H9 (cell line): ENCODE data around the gene G6PC2. TPM values are rescaled to one million over a fixed set of nuclear protein-coding genes. Genes with fewer than 3 reads are reported as not detected.

Source experiments
- DNase-seq: peaks from one replicate; pipeline ENCODE4 v3.0.0-alpha.2; 2017
- H2AFZ ChIP-seq: one replicate; pipeline ENCODE4 v1.6.1; 2013; ENCODE audit warnings: mild to moderate bottlenecking, low read length, control low read depth, moderate library complexity
- H2AK5ac ChIP-seq: 2 replicates; pipeline ENCODE4 v1.6.1; 2013; ENCODE audit warnings: low read length, control low read depth, mixed read lengths; ENCODE audit not compliant: insufficient read length
- H2BK120ac ChIP-seq: one replicate; pipeline ENCODE4 v1.6.1; 2013; ENCODE audit warnings: low read depth, mild to moderate bottlenecking, low read length, control low read depth, inconsistent platforms; ENCODE audit not compliant: poor library complexity, severe bottlenecking
- H2BK12ac ChIP-seq: 2 replicates; pipeline ENCODE4 v1.6.1; 2013; ENCODE audit warnings: low read length, control low read depth, mixed read lengths, low read depth; ENCODE audit not compliant: insufficient read length
- H2BK15ac ChIP-seq: 2 replicates; pipeline ENCODE4 v1.6.1; 2013; ENCODE audit warnings: low read depth, low read length, control low read depth
- H2BK20ac ChIP-seq: one replicate; pipeline ENCODE4 v1.6.1; 2013; ENCODE audit warnings: low read depth, mild to moderate bottlenecking, low read length, control low read depth, inconsistent platforms; ENCODE audit not compliant: poor library complexity, severe bottlenecking
- H2BK5ac ChIP-seq: 2 replicates; pipeline ENCODE4 v1.6.1; 2013; ENCODE audit warnings: low read length, control low read depth, mixed read lengths; ENCODE audit not compliant: insufficient read length
- H3K14ac ChIP-seq: 2 replicates; pipeline ENCODE4 v1.6.1; 2013; ENCODE audit warnings: low read length, control low read depth; ENCODE audit not compliant: insufficient read depth
- H3K18ac ChIP-seq: 2 replicates; pipeline ENCODE4 v1.6.1; 2013; ENCODE audit warnings: low read depth, mild to moderate bottlenecking, mixed read lengths, low read length, control low read depth; ENCODE audit not compliant: insufficient read length
- H3K23ac ChIP-seq: 2 replicates; pipeline ENCODE4 v1.6.1; 2013; ENCODE audit warnings: low read length, control low read depth, mixed read lengths, low read depth; ENCODE audit not compliant: insufficient read length
- H3K23me2 ChIP-seq: 2 replicates; pipeline ENCODE4 v1.6.1; 2013; ENCODE audit warnings: low read depth, mild to moderate bottlenecking, mixed read lengths, low read length, control low read depth; ENCODE audit not compliant: insufficient read length, poor library complexity, severe bottlenecking
- H3K27ac ChIP-seq: 2 replicates; pipeline ENCODE4 v1.5.1; 2013; ENCODE audit warnings: low read length, control low read depth, mixed read lengths, low read depth; ENCODE audit not compliant: insufficient read length
- H3K27me3 ChIP-seq: 2 replicates; pipeline ENCODE4 v1.6.1; 2013; ENCODE audit warnings: low read length, control low read depth, inconsistent platforms; ENCODE audit not compliant: insufficient read depth
- H3K4ac ChIP-seq: 2 replicates; pipeline ENCODE4 v1.6.1; 2013; ENCODE audit warnings: low read depth, mild to moderate bottlenecking, control low read depth, inconsistent platforms, low read length, moderate library complexity
- H3K4me1 ChIP-seq: 2 replicates; pipeline ENCODE4 v1.6.1; 2013; ENCODE audit warnings: low read length, control low read depth, inconsistent platforms; ENCODE audit not compliant: insufficient read depth
- H3K4me2 ChIP-seq: 2 replicates; pipeline ENCODE4 v1.6.1; 2013; ENCODE audit warnings: low read length, control low read depth, mixed read lengths; ENCODE audit not compliant: insufficient read length, insufficient read depth
- H3K56ac ChIP-seq: 2 replicates; pipeline ENCODE4 v1.6.1; 2013; ENCODE audit warnings: low read depth, mild to moderate bottlenecking, mixed read lengths, low read length, control low read depth; ENCODE audit not compliant: insufficient read length
- H3K79me1 ChIP-seq: 2 replicates; pipeline ENCODE4 v1.6.1; 2013; ENCODE audit warnings: low read depth, mild to moderate bottlenecking, moderate library complexity, low read length, control low read depth, inconsistent platforms; ENCODE audit not compliant: insufficient read depth, poor library complexity, severe bottlenecking
- H3K79me2 ChIP-seq: 2 replicates; pipeline ENCODE4 v1.6.1; 2013; ENCODE audit warnings: low read length, control low read depth, inconsistent platforms; ENCODE audit not compliant: insufficient read depth
- H3K9ac ChIP-seq: 2 replicates; pipeline ENCODE4 v1.6.1; 2013; ENCODE audit warnings: low read length, control low read depth, mixed read lengths; ENCODE audit not compliant: insufficient read length; ENCODE audit errors: extremely low read depth
- H3K9me3 ChIP-seq: one replicate; pipeline ENCODE4 v1.6.1; 2013; ENCODE audit warnings: low read depth, low read length, inconsistent platforms; ENCODE audit not compliant: control insufficient read depth
- H3T11ph ChIP-seq: one replicate; pipeline ENCODE4 v1.6.1; 2013; ENCODE audit warnings: mild to moderate bottlenecking, low read length, control low read depth, inconsistent platforms
- H4K20me1 ChIP-seq: one replicate; pipeline ENCODE4 v1.6.1; 2013; ENCODE audit not compliant: control insufficient read depth, insufficient read length, insufficient read depth
- H4K5ac ChIP-seq: 2 replicates; pipeline ENCODE4 v1.6.1; 2013; ENCODE audit warnings: low read depth, mild to moderate bottlenecking, mixed read lengths, low read length, control low read depth; ENCODE audit not compliant: insufficient read length
- H4K8ac ChIP-seq: replicated peaks from 2 replicates; pipeline ENCODE4 v1.6.1; 2013; ENCODE audit warnings: low read length, control low read depth, mixed read lengths, low read depth; ENCODE audit not compliant: insufficient read length
- H4K91ac ChIP-seq: 2 replicates; pipeline ENCODE4 v1.6.1; 2013; ENCODE audit warnings: low read depth, mild to moderate bottlenecking, moderate library complexity, mixed read lengths, low read length, control low read depth; ENCODE audit not compliant: insufficient read length
- H3K27ac Mint-ChIP-seq, 3 experiments: 2 replicates in 2 of 3; 3 replicates in 1 of 3; pipeline ENCODE4 v1.8.0; 2020 to 2021; ENCODE audit warnings: mixed read lengths in 3 of 3, mild to moderate bottlenecking in 1 of 3, moderate library complexity in 1 of 3
- H3K27me3 Mint-ChIP-seq: 2 replicates; pipeline ENCODE4 v1.8.0; 2021; ENCODE audit warnings: low read depth, mild to moderate bottlenecking, moderate library complexity, mixed read lengths
- H3K36me3 Mint-ChIP-seq, 3 experiments: 2 replicates in 2 of 3; 3 replicates in 1 of 3; pipeline ENCODE4 v1.8.0; 2020 to 2021; ENCODE audit warnings: low read depth in 3 of 3, mixed read lengths in 3 of 3; ENCODE audit not compliant: insufficient read depth in 1 of 3
- H3K4me1 Mint-ChIP-seq, 2 experiments: 2 replicates each; pipeline ENCODE4 v1.8.0; 2020; ENCODE audit warnings: mixed read lengths in 2 of 2
- H3K4me3 Mint-ChIP-seq, 2 experiments: 2 replicates in 1 of 2; 3 replicates in 1 of 2; pipeline ENCODE4 v1.8.0; 2020 to 2021; ENCODE audit warnings: mild to moderate bottlenecking in 2 of 2, mixed read lengths in 2 of 2, moderate library complexity in 1 of 2
- H3K9me3 Mint-ChIP-seq, 2 experiments: 2 replicates in 1 of 2; 3 replicates in 1 of 2; pipeline ENCODE4 v1.8.0; 2020; ENCODE audit warnings: mild to moderate bottlenecking in 2 of 2, mixed read lengths in 2 of 2, moderate library complexity in 1 of 2
- WGBS: extraction: QIAGEN DNeasy Blood & Tissue Kit; methylation state at CpG from one replicate; pipeline ENCODE4 v1.1.7; 2013; ENCODE audit warnings: missing lambda C conversion rate, low lambda C conversion rate, mixed read lengths; ENCODE audit not compliant: insufficient read length; ENCODE audit errors: extremely low coverage; 5-methylcytosine and 5-hydroxymethylcytosine counted together
- total RNA-seq: library from RNA; stranded (reverse); gene quantifications from 2 replicates; pipeline ENCODE4 v1.2.1, GENCODE V29; 2021
- TF ChIP-seq, protein P1 (sequence below): fragments of 200-600 bp; sonication (generic); conservative IDR thresholded peaks from 3 replicates; pipeline ENCODE4 v1.8.0; 2021; ENCODE audit warnings: antibody characterized with exemption, mild to moderate bottlenecking

The G6PC2 gene
- total RNA-seq, 1 experiment from 2014 or later: not detected

DNA sequence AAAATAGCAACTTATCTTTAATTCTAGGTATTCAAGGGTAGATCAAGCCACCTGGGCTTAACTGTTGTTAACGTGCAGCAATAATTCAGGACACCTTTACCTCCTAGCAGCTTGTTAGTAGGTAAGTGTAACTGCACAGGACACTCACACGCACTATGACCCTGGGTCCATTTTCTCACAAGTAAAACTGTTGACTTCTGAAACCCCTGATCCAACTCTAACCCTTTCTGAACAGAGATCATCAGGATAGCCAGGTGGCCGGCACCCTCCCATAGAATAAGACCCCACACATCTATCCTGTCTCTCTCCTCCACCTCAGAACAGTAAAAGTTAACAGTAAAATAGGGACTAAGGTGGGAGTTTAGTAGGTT lies 11.5 kb upstream of the G6PC2 start:
- H3K14ac ChIP-seq: no peak overlapping the region
- H3K4me2 ChIP-seq: peak overlapping the region; percentile 95
- Mint-ChIP-seq H3K4me3 (peak overlapping the region; percentile 98 to 99), H3K9me3 (no peaks in the 10 kb centered on the region), H3K4me1 (peaks cover 7 to 12% of the 10 kb centered on the region in 2 experiments), H3K27ac (peak overlapping the region in 2 of 3 experiments; percentile 98 to 99; a peak in 3 of 7 replicates), H3K27me3 (peaks cover 13% of the 10 kb centered on the region), H3K36me3 (peaks cover 16 to 34% (median 32%) of the 10 kb centered on the region in 3 experiments; a peak in 6 of 7 replicates)
- H2BK15ac ChIP-seq: no peak overlapping the region
- no peaks in the 10 kb centered on the region for H3K79me1 ChIP-seq
- no peak overlapping the region for H3K4ac ChIP-seq
- WGBS: no CpG with 5 or more reads among the region's 3 CpGs
- no peak overlapping the region for H2BK12ac ChIP-seq
- no peak overlapping the region for H3K18ac ChIP-seq
- H3K23ac ChIP-seq: no peak overlapping the region
- H2BK120ac ChIP-seq: no peak overlapping the region
- no peak overlapping the region for H3K56ac ChIP-seq
- no peak overlapping the region for H2BK5ac ChIP-seq
- no peak overlapping the region for H4K8ac ChIP-seq
- no peak overlapping the region for H4K5ac ChIP-seq
- H4K91ac ChIP-seq: no peak overlapping the region
- TF ChIP-seq, protein P1, sequence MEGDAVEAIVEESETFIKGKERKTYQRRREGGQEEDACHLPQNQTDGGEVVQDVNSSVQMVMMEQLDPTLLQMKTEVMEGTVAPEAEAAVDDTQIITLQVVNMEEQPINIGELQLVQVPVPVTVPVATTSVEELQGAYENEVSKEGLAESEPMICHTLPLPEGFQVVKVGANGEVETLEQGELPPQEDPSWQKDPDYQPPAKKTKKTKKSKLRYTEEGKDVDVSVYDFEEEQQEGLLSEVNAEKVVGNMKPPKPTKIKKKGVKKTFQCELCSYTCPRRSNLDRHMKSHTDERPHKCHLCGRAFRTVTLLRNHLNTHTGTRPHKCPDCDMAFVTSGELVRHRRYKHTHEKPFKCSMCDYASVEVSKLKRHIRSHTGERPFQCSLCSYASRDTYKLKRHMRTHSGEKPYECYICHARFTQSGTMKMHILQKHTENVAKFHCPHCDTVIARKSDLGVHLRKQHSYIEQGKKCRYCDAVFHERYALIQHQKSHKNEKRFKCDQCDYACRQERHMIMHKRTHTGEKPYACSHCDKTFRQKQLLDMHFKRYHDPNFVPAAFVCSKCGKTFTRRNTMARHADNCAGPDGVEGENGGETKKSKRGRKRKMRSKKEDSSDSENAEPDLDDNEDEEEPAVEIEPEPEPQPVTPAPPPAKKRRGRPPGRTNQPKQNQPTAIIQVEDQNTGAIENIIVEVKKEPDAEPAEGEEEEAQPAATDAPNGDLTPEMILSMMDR: no peak
- H2BK20ac ChIP-seq: no peak overlapping the region
- H2AFZ ChIP-seq: no peak overlapping the region
- no peak overlapping the region for H3T11ph ChIP-seq
- no peaks in the 10 kb centered on the region for H4K20me1 ChIP-seq
- H3K27me3 ChIP-seq: no peaks in the 10 kb centered on the region
- no peaks in the 10 kb centered on the region for H3K79me2 ChIP-seq
- no peak overlapping the region for H3K27ac ChIP-seq
- H2AK5ac ChIP-seq: no peak overlapping the region
- H3K4me1 ChIP-seq: no peaks in the 10 kb centered on the region
- DNase-seq: no peak
- peak overlapping the region; percentile 78 for H3K9ac ChIP-seq
- H3K23me2 ChIP-seq: peaks cover 3% of the 10 kb centered on the region
- no peaks in the 10 kb centered on the region for H3K9me3 ChIP-seq
